ENCODE data around the gene GLTPD2.

Gene GLTPD2

GRCh38 chr17:4751932-4752331 is 36.8 kb upstream of the GLTPD2 start:
- Histone ChIP-seq H3K9me2 (replicated peaks; ENCODE audit: insufficient read depth, low read length) (no peaks in the 10 kb centered on the region), H3K9ac (ENCODE audit: low read length) (no peak overlapping the region), H4K20me1 (ENCODE audit: low read depth, low read length) (no peaks in the 10 kb centered on the region), H3K27ac (ENCODE audit: low read depth, low read length) (no peak overlapping the region), H3K4me3 (ENCODE audit: insufficient read depth, low read length, poor library complexity, severe bottlenecking) (no peak overlapping the region), H3K27me3 (ENCODE audit: low read length) (no peaks in the 10 kb centered on the region), H3K36me3 (ENCODE audit: low read length) (no peaks in the 10 kb centered on the region), H3K79me2 (ENCODE audit: insufficient read depth, low read length) (no peaks in the 10 kb centered on the region), H2AFZ (ENCODE audit: low read depth, low read length, severe bottlenecking) (no peak overlapping the region), H3K9me3 (ENCODE audit: insufficient read depth, low read length) (no peaks in the 10 kb centered on the region), H3F3A (ENCODE audit: insufficient read depth) (no peaks in the 10 kb centered on the region), H3K4me2 (ENCODE audit: low read depth, low read length, poor library complexity, severe bottlenecking) (no peak overlapping the region)
- TF ChIP-seq CTCF (IDR thresholded peaks at IDR 0.05; ENCODE audit: insufficient read depth, low read length, poor library complexity, severe bottlenecking) (no peak), EZH2phosphoT487 (conservative IDR thresholded peaks at IDR 0.05; ENCODE audit: low read length) (no peak)

- H3K9me3 ChIP-seq (ENCODE audit: insufficient read depth, low read length), result no peaks in the 10 kb centered on the region
- H3K4me2 ChIP-seq (ENCODE audit: low read depth, low read length, poor library complexity, severe bottlenecking), result no peak overlapping the region
- H3K36me3 ChIP-seq (ENCODE audit: low read length), result no peaks in the 10 kb centered on the region
- no peaks in the 10 kb centered on the region for H3K79me2 ChIP-seq (ENCODE audit: insufficient read depth, low read length)
- no peaks in the 10 kb centered on the region for H3F3A ChIP-seq (ENCODE audit: insufficient read depth)
- H3K9ac ChIP-seq (ENCODE audit: low read length), result no peak overlapping the region
- no peaks in the 10 kb centered on the region for H4K20me1 ChIP-seq (ENCODE audit: low read depth, low read length)
- no peaks in the 10 kb centered on the region for H3K9me2 ChIP-seq (replicated peaks; ENCODE audit: insufficient read depth, low read length)
- TF ChIP-seq EZH2phosphoT487 (conservative IDR thresholded peaks at IDR 0.05; ENCODE audit: low read length), result no peak
- no peak for TF ChIP-seq CTCF (IDR thresholded peaks at IDR 0.05; ENCODE audit: insufficient read depth, low read length, poor library complexity, severe bottlenecking)
- H3K27me3 ChIP-seq (ENCODE audit: low read length), result no peaks in the 10 kb centered on the region
- H3K27ac ChIP-seq (ENCODE audit: low read depth, low read length), result no peak overlapping the region
- no peak overlapping the region for H3K4me3 ChIP-seq (ENCODE audit: insufficient read depth, low read length, poor library complexity, severe bottlenecking)
- H2AFZ ChIP-seq (ENCODE audit: low read depth, low read length, severe bottlenecking), result no peak overlapping the region
These were observed 35.4 kb upstream of the GLTPD2 start for GRCh38 chr17:4753392-4753791.

GRCh38 chr17:4759776-4760236 is 29.0 kb upstream of the GLTPD2 start:
- Histone ChIP-seq H4K20me1 (ENCODE audit: low read depth, low read length) (no peaks in the 10 kb centered on the region), H3K4me2 (ENCODE audit: low read depth, low read length, poor library complexity, severe bottlenecking) (no peak overlapping the region), H3K36me3 (ENCODE audit: low read length) (no peaks in the 10 kb centered on the region), H3K9ac (ENCODE audit: low read length) (no peak overlapping the region), H3F3A (ENCODE audit: insufficient read depth) (no peaks in the 10 kb centered on the region), H2AFZ (ENCODE audit: low read depth, low read length, severe bottlenecking) (no peak overlapping the region), H3K27ac (ENCODE audit: low read depth, low read length) (no peak overlapping the region), H3K9me3 (ENCODE audit: insufficient read depth, low read length) (no peaks in the 10 kb centered on the region), H3K79me2 (ENCODE audit: insufficient read depth, low read length) (no peaks in the 10 kb centered on the region), H3K27me3 (ENCODE audit: low read length) (no peaks in the 10 kb centered on the region), H3K9me2 (replicated peaks; ENCODE audit: insufficient read depth, low read length) (no peaks in the 10 kb centered on the region), H3K4me3 (ENCODE audit: insufficient read depth, low read length, poor library complexity, severe bottlenecking) (no peak overlapping the region)
- no peak for TF ChIP-seq EZH2phosphoT487 (conservative IDR thresholded peaks at IDR 0.05; ENCODE audit: low read length)
- TF ChIP-seq CTCF (IDR thresholded peaks at IDR 0.05; ENCODE audit: insufficient read depth, low read length, poor library complexity, severe bottlenecking), result no peak
